ENCODE measurements around the gene ADGB. TPM values are rescaled to one million over a fixed set of nuclear protein-coding genes. Genes with fewer than 3 reads are reported as not detected.

The ADGB gene
- total and polyA plus RNA-seq, 2 donors (not counting 1 experiment from before 2014, with no cell fraction given), result not detected

DNA sequence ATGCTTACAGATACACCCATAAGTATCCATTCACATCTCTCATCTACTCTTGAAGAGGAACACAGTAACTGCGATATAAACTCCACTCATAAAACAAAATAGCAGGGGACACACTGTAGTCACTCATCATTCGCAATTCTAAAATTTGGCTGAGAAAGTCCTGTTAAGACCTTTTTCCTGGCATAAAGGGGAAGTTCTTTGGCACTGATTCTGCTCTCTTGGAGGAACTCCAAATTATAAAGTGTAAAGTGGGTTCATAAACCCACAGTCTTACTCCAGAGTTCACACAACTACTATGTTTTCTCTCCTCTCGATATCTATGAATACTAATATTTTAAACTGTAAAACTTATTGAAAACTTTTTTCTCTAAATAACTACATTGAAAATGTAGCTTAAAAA is 80.6 kb downstream of the ADGB start:
- Histone ChIP-seq H3K27me3 (replicated peaks in 1 of 4; ENCODE audit: control extremely low read depth in 1 of 4, control insufficient read depth in 3 of 4, insufficient read depth in 4 of 4, low read length in 3 of 4) (no peaks in the 10 kb centered on the region), H3K27ac (ENCODE audit: low read length in 2 of 2) (no peak overlapping the region), H3K4me2 (replicated peaks; ENCODE audit: low read depth, low read length, poor library complexity, severe bottlenecking) (no peak overlapping the region), H4K20me1 (ENCODE audit: control insufficient read depth, insufficient read depth, low read length, poor library complexity, severe bottlenecking) (no peaks in the 10 kb centered on the region), H3K4me1 (ENCODE audit: control insufficient read depth in 2 of 2, insufficient read depth in 2 of 2, low read length in 2 of 2) (no peaks in the 10 kb centered on the region), H3K36me3 (replicated peaks in 1 of 2; ENCODE audit: control extremely low read depth in 1 of 2, control insufficient read depth in 1 of 2, extremely low read depth in 1 of 2, insufficient read depth in 2 of 2, low read length in 1 of 2) (no peaks in the 10 kb centered on the region), H2AFZ (ENCODE audit: insufficient read depth, low read depth, low read length, poor library complexity, severe bottlenecking) (no peak overlapping the region), H3K79me2 (ENCODE audit: control insufficient read depth, insufficient read depth, low read length) (no peaks in the 10 kb centered on the region), H3K4me3 (ENCODE audit: control extremely low read depth in 1 of 5, extremely low read depth in 1 of 5, insufficient read depth in 1 of 5, low read depth in 2 of 5, low read length in 4 of 5) (no peak overlapping the region), H3K9me3 (ENCODE audit: control extremely low read depth in 1 of 3, control insufficient read depth in 2 of 3, insufficient read depth in 1 of 3, low read length in 2 of 3) (no peaks in the 10 kb centered on the region), H3K9ac (ENCODE audit: low read length) (no peak overlapping the region)
- Mint-ChIP-seq H3K9me3 (ENCODE audit: insufficient read depth) (no peaks in the 10 kb centered on the region), H3K4me3 (no peak overlapping the region), H3K27ac (no peak overlapping the region), H3K4me1 (no peaks in the 10 kb centered on the region), H3K27me3 (no peaks in the 10 kb centered on the region)
- ChIA-PET POLR2A (no interaction called here), CTCF (no interaction called here)
- ATAC-seq (ENCODE audit: low read depth) (no peak), DNase-seq (no peak)
- intact Hi-C loops (cut with micrococcal nuclease), result no loop called here
- no peak for TF ChIP-seq EZH2 (IDR thresholded peaks at IDR 0.05; ENCODE audit: borderline replicate concordance, insufficient read depth, low read depth, low read length, poor library complexity, severe bottlenecking)
- no CpG with 5 or more reads among the region's 3 CpGs for WGBS (ENCODE audit: insufficient coverage)

- Mint-ChIP-seq H3K27ac (no peak overlapping the region), H3K27me3 (no peaks in the 10 kb centered on the region), H3K4me3 (no peak overlapping the region), H3K4me1 (no peaks in the 10 kb centered on the region), H3K9me3 (ENCODE audit: insufficient read depth) (no peaks in the 10 kb centered on the region)
- ChIA-PET CTCF (no interaction called here), POLR2A (no interaction called here)
- Histone ChIP-seq H4K20me1 (ENCODE audit: control insufficient read depth, insufficient read depth, low read length, poor library complexity, severe bottlenecking) (no peaks in the 10 kb centered on the region), H3K4me1 (ENCODE audit: control insufficient read depth in 2 of 2, insufficient read depth in 2 of 2, low read length in 2 of 2) (no peaks in the 10 kb centered on the region), H3K27me3 (replicated peaks in 1 of 4; ENCODE audit: control extremely low read depth in 1 of 4, control insufficient read depth in 3 of 4, insufficient read depth in 4 of 4, low read length in 3 of 4) (no peaks in the 10 kb centered on the region), H3K27ac (ENCODE audit: low read length in 2 of 2) (no peak overlapping the region), H3K9ac (ENCODE audit: low read length) (no peak overlapping the region), H3K4me2 (replicated peaks; ENCODE audit: low read depth, low read length, poor library complexity, severe bottlenecking) (no peak overlapping the region), H3K79me2 (ENCODE audit: control insufficient read depth, insufficient read depth, low read length) (no peaks in the 10 kb centered on the region), H2AFZ (ENCODE audit: insufficient read depth, low read depth, low read length, poor library complexity, severe bottlenecking) (no peak overlapping the region), H3K36me3 (replicated peaks in 1 of 2; ENCODE audit: control extremely low read depth in 1 of 2, control insufficient read depth in 1 of 2, extremely low read depth in 1 of 2, insufficient read depth in 2 of 2, low read length in 1 of 2) (no peaks in the 10 kb centered on the region), H3K4me3 (ENCODE audit: control extremely low read depth in 1 of 5, extremely low read depth in 1 of 5, insufficient read depth in 1 of 5, low read depth in 2 of 5, low read length in 4 of 5) (no peak overlapping the region), H3K9me3 (ENCODE audit: control extremely low read depth in 1 of 3, control insufficient read depth in 2 of 3, insufficient read depth in 1 of 3, low read length in 2 of 3) (no peaks in the 10 kb centered on the region)
- intact Hi-C loops (cut with micrococcal nuclease), result no loop called here
- WGBS (ENCODE audit: insufficient coverage), result no CpG with 5 or more reads among the region's 1 CpG
- ATAC-seq (ENCODE audit: low read depth) (no peak), DNase-seq (no peak)
- TF ChIP-seq EZH2 (IDR thresholded peaks at IDR 0.05; ENCODE audit: borderline replicate concordance, insufficient read depth, low read depth, low read length, poor library complexity, severe bottlenecking) (no peak), CTCF (IDR thresholded peaks at IDR 0.05) (no peak)
Observed at GRCh38 chr6:146682919-146683318, 84.1 kb downstream of the ADGB start.

All from B cell (primary cell).